ENCODE measurements around the gene RIN3. TPM values are rescaled to one million over a fixed set of nuclear protein-coding genes. Genes with fewer than 3 reads are reported as not detected.

RIN3 gene
- total RNA-seq, 1 donor from 2014 or later: 2.9 TPM

- DNase-seq (ENCODE audit: low read depth) (no peak), FAIRE-seq (no peak)
- TF ChIP-seq, protein P1, sequence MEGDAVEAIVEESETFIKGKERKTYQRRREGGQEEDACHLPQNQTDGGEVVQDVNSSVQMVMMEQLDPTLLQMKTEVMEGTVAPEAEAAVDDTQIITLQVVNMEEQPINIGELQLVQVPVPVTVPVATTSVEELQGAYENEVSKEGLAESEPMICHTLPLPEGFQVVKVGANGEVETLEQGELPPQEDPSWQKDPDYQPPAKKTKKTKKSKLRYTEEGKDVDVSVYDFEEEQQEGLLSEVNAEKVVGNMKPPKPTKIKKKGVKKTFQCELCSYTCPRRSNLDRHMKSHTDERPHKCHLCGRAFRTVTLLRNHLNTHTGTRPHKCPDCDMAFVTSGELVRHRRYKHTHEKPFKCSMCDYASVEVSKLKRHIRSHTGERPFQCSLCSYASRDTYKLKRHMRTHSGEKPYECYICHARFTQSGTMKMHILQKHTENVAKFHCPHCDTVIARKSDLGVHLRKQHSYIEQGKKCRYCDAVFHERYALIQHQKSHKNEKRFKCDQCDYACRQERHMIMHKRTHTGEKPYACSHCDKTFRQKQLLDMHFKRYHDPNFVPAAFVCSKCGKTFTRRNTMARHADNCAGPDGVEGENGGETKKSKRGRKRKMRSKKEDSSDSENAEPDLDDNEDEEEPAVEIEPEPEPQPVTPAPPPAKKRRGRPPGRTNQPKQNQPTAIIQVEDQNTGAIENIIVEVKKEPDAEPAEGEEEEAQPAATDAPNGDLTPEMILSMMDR (IDR thresholded peaks at IDR 0.05; ENCODE audit: insufficient read depth, low read length, severe bottlenecking): no peak
- Histone ChIP-seq H3K27me3 (ENCODE audit: control insufficient read depth, insufficient read depth, low read length) (no peaks in the 10 kb centered on the region), H3K4me3 (ENCODE audit: low read depth, low read length) (no peak overlapping the region), H3K36me3 (ENCODE audit: control insufficient read depth, insufficient read depth, low read length) (no peaks in the 10 kb centered on the region)
Observed at GRCh38 chr14:92577321-92577742, 63.8 kb downstream of the RIN3 start.

DNA sequence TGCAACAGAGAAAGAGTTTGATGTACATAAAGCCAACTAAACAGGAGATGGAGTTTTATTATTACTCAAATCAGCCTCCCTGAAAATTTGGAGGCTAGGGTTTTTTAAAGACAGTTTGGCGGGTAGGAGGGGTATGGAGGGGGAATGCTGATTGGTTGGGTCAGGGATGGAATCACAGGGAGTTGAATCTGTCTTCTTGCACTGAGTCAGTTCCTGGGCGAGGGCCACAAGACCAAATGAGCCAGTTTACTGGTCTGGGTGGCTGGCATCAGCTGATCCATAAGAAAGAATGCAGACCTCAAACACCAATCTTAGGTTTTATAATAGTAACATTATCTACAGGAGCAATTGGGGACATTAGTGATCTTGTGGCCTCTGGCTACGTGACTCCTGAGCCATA, 64.9 kb downstream of the RIN3 start:
- TF ChIP-seq, protein P1 (IDR thresholded peaks at IDR 0.05; ENCODE audit: insufficient read depth, low read length, severe bottlenecking): no peak
- Histone ChIP-seq H3K4me3 (ENCODE audit: low read depth, low read length) (no peak overlapping the region), H3K27me3 (ENCODE audit: control insufficient read depth, insufficient read depth, low read length) (no peaks in the 10 kb centered on the region), H3K36me3 (ENCODE audit: control insufficient read depth, insufficient read depth, low read length) (no peaks in the 10 kb centered on the region)
- DNase-seq (ENCODE audit: low read depth) (peak; percentile 25), FAIRE-seq (no peak)

DNA sequence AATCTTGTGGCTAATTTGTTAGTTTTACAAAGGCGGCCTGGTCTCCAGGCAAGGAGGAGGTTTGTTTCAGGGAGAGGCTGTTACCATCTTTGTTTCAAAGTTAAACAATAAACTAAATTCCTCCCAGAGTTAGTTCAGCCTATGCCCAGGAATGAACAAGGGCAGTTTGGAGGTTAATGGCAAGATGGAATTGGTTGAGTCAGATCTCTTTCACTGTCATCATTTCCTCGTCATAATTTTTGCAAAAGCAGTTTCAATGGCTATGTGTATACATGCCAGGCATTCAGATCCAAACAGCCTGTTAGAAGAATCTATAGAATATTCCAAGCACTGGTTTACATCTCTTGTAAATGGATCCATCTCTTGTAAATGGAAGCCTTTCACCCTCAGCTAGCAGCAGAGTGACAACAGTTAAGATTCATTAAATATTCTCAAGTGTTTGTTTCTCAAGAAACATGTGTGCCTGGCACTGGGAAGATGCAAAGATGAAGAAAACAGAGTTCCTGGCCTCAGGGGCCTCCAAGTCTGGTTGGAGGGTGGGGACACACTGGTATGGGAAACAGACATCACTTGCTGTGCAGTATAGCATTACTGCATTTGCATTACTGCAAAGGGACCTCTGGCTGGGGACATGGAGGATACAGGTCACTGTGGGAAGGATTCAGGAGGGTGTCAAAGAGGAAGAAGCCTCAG, 65.8 kb downstream of the RIN3 start:
- DNase-seq (ENCODE audit: low read depth) (no peak), FAIRE-seq (no peak)
- H3K36me3 ChIP-seq (ENCODE audit: control insufficient read depth, insufficient read depth, low read length): no peaks in the 10 kb centered on the region
- no peaks in the 10 kb centered on the region for H3K27me3 ChIP-seq (ENCODE audit: control insufficient read depth, insufficient read depth, low read length)
- H3K4me3 ChIP-seq (ENCODE audit: low read depth, low read length): no peak overlapping the region
- TF ChIP-seq, protein P1 (IDR thresholded peaks at IDR 0.05; ENCODE audit: insufficient read depth, low read length, severe bottlenecking): no peak

- no peaks in the 10 kb centered on the region for H3K27me3 ChIP-seq (ENCODE audit: control insufficient read depth, insufficient read depth, low read length)
- H3K36me3 ChIP-seq (ENCODE audit: control insufficient read depth, insufficient read depth, low read length): no peaks in the 10 kb centered on the region
- DNase-seq (ENCODE audit: low read depth): no peak
- TF ChIP-seq, protein P1 (IDR thresholded peaks at IDR 0.05; ENCODE audit: insufficient read depth, low read length, severe bottlenecking): no peak
- H3K4me3 ChIP-seq (ENCODE audit: low read depth, low read length): no peak overlapping the region
- FAIRE-seq: no peak
Observed at GRCh38 chr14:92581206-92581605, 67.6 kb downstream of the RIN3 start.

- TF ChIP-seq, protein P1 (IDR thresholded peaks at IDR 0.05; ENCODE audit: insufficient read depth, low read length, severe bottlenecking): no peak
- DNase-seq (ENCODE audit: low read depth) (no peak), FAIRE-seq (no peak)
- Histone ChIP-seq H3K4me3 (ENCODE audit: low read depth, low read length) (no peak overlapping the region), H3K27me3 (ENCODE audit: control insufficient read depth, insufficient read depth, low read length) (no peaks in the 10 kb centered on the region), H3K36me3 (ENCODE audit: control insufficient read depth, insufficient read depth, low read length) (no peaks in the 10 kb centered on the region)
Observed at GRCh38 chr14:92581966-92582566, 68.5 kb downstream of the RIN3 start.
